CD4-positive, alpha-beta T cell treated with Interleukin-21 for 1 hour (primary cell): ENCODE data around the gene GP1BB.
A peak's percentile ranks its signal among the peaks of the same experiment; 100 is the strongest.

Experiments
- DNase-seq: peaks from one replicate; pipeline ENCODE4 v3.0.0-alpha.2; 2020

Gene GP1BB

DNA sequence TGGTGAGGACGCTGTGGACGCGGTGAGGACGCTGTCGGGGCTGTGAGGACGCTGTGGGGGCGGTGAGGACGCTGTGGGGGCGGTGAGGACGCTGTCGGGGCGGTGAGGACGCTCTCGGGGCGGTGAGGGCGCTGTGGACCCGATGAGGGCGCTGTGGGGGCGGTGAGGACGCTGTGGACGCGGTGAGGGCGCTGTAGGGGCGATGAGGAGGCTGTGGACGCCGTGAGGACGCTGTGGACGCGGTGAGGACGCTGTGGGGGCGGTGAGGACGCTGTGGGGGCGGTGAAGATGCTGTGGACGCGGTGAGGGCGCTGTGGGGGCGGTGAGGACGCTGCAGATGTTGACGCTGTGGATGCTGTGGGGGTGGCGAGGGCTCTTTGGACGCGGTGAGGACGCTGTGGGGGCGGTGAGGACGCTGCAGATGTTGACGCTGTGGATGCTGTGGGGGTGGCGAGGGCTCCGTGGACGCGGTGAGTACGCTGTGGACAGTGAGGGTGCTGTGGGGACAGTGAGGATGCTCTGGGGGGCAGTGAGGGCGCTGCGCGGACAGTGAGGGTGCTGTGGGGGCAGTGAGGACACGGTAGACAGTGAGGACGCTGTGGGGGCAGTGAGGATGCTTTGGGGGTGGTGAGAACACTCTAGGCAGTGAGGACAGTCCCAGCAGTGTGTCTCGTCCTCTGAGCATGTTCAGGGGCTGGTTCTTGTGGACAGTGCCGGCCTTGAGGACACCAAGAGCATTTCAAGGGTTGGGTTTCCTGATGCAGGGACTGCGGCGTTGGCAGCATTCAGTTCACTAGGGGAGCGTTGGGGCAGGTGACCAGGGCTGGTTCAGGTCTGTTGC, 4.2 kb downstream of the GP1BB start:
- no peak for DNase-seq

DNA sequence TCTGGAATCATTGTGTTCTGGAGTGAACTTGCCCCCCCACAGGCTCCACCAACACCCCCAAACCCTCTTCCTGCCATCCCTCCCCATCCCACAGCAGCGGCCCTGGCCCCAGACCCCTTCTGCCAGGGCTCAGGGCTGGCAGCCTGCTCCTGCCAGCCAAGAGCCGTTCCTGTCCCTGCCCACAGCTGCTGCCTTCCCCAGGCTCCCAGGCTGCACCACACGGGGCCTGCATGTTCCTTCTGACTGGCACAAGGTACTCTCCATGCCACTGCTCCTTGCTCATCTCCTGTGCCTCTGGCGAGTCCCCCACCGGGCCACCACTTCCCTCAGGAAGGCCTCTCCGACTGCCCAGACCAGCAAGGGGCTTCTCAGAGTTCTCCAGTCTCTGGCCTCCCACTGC, 4.9 kb downstream of the GP1BB start:
- no peak for DNase-seq

- no peak for DNase-seq
Measured at GRCh38 chr22:19728836-19729235, 5.5 kb downstream of the GP1BB start.

- no peak for DNase-seq
Measured at GRCh38 chr22:19729507-19729906, 6.2 kb downstream of the GP1BB start.

- DNase-seq, result no peak
Measured at GRCh38 chr22:19730198-19730597, 6.9 kb downstream of the GP1BB start.

- peak; percentile 82 for DNase-seq
Measured at GRCh38 chr22:19730655-19731360, 7.5 kb downstream of the GP1BB start.

DNA sequence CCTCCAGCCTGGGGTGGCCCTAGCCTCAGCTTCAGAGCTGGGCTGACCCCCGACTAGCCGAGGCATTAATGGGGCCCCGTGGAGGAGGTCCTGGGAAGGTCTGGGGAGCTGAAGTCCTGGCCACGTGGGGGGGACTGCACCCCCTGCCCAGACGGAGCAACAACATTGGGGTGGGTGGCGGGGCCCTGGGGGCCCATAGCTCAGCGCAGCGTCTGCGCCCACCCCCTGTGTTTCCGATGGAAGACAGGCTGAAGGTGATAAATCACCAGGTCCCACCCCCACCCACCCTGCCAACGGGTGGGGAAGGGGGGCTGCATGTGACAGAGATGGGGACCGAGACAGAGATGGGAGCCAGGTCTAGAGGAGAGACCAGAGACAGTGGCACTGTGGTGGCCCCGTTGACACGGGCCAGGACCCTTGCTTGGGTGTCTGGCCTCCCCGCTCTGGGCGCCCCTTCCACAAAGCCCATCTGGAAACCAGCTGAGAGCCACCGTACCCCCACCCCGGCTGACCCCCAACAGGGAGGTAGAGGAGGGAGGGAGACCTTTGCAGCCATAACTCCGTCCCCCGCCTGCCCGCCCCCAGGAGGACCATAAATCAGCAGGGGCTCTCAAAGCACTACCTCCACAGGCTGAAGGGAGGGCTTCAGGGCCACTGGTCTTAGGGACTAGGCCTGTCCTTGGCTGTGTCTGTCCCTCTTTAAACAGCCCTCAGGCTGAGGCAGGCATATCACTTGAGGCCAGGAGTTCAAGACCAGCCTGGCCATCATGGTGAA, 8.2 kb downstream of the GP1BB start:
- no peak for DNase-seq

DNA sequence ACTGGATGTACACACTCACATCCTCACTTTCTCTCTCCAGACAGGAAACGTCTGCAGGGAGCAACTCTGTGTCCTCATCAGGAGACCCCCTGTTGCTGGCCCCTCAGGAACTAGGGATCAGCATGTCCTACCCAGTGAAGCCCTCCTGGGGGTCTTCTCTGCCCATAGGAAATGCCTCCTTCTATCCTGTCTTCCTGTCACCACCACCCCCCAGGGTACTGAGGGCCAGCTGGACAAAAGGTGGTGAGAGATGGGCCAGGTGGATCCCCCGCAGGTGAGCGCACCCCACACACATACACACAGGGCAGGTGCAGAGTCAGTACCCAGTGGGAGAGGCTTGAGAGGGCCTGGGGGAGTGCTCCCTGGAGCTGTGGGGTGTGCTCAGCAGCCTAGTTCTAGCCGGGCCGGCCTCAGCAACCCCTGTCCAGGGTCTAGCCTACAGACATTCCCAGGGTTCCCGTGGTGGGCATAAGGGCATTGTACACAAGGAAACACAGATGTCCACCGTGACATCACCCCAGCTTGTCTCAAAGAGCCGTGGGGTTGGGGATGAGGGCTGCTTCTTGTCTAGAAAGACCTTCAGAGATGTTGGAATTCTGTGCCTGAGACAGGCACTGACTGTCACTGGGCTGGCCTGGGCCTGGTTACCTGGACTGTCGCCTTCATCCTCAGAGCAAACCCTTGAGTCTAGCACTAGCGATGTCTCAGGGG, 9.2 kb downstream of the GP1BB start:
- no peak for DNase-seq

GRCh38 chr22:19733755-19734154, 10.4 kb downstream of the GP1BB start:
- DNase-seq, result no peak

DNA sequence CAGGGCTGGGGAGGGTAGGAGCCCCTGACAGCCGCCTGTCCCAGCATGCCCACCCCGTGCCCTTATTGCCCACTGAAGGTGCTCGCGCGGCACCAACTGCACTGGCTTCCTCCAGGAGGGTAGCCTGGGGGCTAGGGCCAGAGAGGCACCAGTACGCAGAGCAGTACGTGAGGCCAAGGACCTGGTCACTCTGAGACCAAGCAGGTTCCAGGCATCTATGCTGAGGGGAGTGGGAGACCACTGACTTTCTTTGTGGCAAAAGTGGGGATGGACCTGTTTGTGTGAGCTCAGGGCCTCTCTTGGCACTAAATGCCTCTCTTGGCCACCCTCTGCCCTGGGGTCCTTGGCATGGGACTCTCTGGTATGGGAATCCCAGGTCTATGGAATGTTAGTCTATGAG, 10.8 kb downstream of the GP1BB start:
- DNase-seq, result no peak

DNA sequence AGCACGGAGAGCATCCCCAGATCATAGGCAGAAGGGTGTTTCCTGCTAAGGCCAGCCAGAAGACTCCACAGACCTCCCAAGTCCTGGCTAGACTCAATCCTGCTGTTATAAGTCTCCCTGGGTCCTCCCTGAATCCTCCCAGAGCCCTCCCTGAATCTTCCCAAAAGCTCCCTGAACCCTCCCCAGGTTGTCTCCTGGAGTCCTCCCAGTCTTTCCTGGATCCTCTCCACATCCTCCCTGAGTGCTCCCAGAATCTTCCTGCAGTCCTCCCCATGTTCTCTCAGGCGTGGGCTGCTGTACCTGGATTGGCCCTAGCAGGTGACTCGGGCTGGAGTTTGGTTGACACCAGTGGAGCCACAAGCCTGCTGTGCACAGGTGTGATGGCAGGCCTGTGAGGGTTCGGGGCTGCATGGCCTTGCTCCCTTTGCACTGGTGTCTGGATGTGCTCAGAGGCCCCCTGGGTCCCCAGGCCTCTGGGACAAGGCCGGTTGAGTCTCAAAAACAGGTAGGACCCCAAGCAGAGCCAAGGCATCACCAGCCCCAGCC, 11.6 kb downstream of the GP1BB start:
- DNase-seq, result no peak

DNA sequence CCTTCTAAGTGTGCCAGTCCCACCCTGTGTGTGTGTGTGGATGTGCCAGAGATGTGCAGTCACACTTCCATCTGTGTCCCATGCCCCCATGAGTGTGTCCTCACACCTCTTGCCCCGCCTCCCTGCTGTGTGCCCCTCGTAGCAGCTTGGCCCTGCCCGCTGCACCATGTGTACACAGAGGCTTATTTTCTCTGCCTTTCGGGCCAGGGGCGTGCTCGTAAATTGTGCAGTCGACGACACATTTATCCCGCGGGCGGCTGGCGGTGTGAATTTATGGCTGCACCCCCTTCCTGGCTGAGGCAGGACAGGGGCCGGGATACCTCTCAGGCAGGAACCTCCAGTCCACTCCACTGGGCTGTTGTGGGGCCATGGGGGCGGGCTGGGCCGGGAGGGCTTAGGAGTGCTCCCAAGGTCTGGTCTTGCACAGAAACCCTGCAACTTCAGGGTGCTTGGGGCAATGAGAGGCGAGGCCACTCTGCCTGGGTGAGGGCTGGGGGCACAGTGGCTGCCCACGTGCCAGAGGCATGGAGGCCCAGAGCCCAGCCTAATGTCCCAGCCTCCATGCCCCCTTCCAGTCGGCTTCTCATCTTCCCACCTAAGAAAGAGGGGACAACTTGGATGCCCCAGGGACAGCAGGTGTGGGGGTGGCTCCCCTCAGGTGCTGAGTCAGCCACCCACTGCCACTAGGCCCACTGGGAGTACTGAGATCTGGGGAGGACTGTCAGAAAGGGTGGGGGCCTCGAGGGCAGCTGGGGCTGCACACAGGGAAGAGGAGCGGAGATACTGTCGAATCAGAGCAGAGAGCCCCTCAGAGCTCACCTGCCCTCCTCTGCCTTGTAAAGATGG, 12.5 kb downstream of the GP1BB start:
- no peak for DNase-seq

- no peak for DNase-seq
Measured at GRCh38 chr22:19737846-19738663, 14.7 kb downstream of the GP1BB start.

- no peak for DNase-seq
Measured at GRCh38 chr22:19738664-19739447, 15.5 kb downstream of the GP1BB start.

DNA sequence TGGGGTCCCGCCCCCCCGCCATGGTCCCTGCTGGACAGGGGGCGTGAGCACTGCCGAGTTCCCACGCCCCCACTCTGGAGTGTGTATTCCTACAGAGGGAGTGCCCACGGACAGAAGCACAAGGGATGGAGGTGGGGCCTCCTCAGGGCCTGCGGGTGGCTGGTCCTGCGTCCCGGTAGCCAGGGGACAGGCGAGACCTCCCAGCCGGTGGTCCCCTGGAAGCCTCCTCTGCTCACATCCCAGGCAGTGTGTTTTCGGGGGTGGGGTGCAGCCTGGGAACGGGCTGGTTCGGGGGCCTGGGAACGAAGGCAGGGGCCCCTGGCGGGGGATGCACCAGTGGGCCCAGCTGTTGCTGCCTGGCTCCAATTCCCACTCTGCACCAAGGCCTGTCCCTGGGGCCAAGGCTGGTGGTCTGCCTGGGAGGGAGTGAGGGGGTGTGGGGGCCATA, 16.1 kb downstream of the GP1BB start:
- no peak for DNase-seq

GRCh38 chr22:19739911-19740449, 16.6 kb downstream of the GP1BB start:
- DNase-seq, result no peak

DNA sequence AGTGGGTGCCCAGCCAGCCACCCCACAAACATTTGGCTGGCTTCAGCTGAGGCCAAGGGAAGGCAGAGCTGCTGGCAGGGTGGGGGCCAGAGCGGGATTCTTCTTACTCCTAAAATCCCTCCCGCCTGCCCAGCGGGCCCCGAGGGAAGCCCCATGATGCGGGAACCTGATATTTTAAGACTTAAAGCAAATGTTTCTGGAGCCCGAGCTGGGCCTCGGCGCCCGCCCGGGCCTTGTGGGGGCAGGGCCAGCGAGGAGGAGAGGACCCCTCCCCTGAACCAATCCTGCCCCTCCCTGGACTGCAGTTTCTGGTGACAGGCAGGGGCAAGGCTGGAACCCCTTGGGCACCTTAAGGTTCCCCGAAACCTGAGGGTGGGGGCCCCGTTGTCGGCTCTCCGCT, 17.2 kb downstream of the GP1BB start:
- no peak for DNase-seq

GRCh38 chr22:19741053-19741452, 17.7 kb downstream of the GP1BB start:
- DNase-seq, result no peak
